GM19351 (cell line): ENCODE data around the gene ABCB8.
"Not testable (repeated sequence)": the region's sequence is repeated elsewhere in the genome, so short reads cannot be mapped to it uniquely, and the experiment has no call there.

Experiments
- ATAC-seq: cut with Tn5 transposase; IDR thresholded peaks from one replicate; pipeline ENCODE4 v1.9.1; 2021; ENCODE audit warnings: mild to moderate bottlenecking, moderate library complexity; ENCODE audit not compliant: unreplicated experiment

ABCB8 gene

DNA sequence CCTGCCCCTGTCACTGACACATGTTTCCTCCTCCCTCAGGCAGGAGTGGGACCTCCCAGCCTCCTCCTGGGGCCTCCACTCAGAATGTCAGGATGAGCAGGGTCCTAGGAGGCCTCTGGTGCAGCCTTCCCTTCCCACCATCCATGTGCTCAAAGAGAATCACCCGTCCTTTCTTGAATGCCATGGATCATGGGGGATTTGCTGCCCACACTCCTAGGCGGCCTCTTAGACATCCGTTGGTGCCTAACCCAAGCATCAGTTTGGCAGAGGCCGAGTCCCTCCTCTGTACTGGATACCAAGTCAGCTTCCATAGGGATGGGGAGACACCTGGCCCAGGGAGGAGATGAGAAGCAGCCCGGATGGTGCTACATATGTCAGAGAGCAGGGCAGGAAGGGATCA is 30.4 kb upstream of the ABCB8 start:
- no peak for ATAC-seq

GRCh38 chr7:150998341-150998740 is 29.9 kb upstream of the ABCB8 start:
- ATAC-seq: no peak

GRCh38 chr7:150999001-150999400 is 29.2 kb upstream of the ABCB8 start:
- ATAC-seq: no peak

GRCh38 chr7:150999497-151000230 is 28.6 kb upstream of the ABCB8 start:
- ATAC-seq: no peak

- ATAC-seq: no peak
Measured at GRCh38 chr7:151000897-151001495, 27.3 kb upstream of the ABCB8 start.

GRCh38 chr7:151001546-151001945 is 26.7 kb upstream of the ABCB8 start:
- no peak for ATAC-seq

GRCh38 chr7:151003572-151003971 is 24.7 kb upstream of the ABCB8 start:
- no peak for ATAC-seq

- no peak for ATAC-seq
Measured at GRCh38 chr7:151005566-151005965, 22.7 kb upstream of the ABCB8 start.

DNA sequence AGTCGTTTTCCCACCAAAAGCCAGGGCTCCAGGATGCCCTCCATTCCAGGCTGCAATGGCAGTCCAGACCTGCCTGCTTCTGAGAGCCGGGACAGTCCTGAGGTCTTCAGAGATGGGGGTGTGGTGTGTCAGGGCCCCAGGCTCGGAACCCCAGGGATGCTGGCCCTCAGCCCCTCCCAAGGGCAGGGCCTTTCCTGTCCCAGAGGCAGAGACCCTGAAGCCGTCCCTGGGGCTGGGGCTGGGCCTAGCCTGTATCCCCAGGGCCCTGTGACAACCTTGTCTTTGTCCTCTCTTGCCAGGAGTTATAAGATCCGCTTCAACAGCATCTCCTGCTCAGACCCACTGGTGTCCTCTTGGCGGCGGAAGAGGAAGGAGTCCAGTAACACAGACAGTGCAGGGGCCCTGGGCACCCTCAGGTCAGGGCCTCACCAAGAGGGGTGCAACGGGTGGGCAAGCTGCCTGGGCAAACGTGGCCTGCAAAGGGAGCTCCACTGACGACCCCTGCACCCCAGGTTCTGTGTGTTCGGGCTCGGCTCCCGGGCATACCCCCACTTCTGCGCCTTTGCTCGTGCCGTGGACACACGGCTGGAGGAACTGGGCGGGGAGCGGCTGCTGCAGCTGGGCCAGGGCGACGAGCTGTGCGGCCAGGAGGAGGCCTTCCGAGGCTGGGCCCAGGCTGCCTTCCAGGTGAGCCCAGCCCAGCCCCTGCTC is 21.5 kb upstream of the ABCB8 start:
- no peak for ATAC-seq

- no peak for ATAC-seq
Measured at GRCh38 chr7:151007469-151007898, 20.8 kb upstream of the ABCB8 start.

DNA sequence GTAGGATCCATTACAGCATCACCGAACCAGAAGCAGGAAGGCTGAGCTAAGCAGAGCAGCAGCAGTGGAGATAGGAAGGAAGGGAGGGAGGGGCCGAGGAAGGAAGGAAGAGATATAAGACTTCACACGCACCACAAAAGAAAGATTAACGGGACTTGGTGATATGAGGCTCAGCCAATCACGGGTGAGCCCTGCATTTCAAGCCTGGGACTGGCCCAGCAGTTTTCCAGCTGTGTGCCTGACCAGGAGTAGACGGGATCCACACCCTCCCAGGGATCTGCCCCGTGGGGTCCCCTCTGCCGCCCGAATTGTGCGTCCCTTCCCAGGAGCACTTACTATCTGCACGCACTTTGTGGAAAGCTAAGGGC is 20.1 kb upstream of the ABCB8 start:
- ATAC-seq: no peak

GRCh38 chr7:151008511-151009323 is 19.5 kb upstream of the ABCB8 start:
- ATAC-seq: peak; percentile 85

DNA sequence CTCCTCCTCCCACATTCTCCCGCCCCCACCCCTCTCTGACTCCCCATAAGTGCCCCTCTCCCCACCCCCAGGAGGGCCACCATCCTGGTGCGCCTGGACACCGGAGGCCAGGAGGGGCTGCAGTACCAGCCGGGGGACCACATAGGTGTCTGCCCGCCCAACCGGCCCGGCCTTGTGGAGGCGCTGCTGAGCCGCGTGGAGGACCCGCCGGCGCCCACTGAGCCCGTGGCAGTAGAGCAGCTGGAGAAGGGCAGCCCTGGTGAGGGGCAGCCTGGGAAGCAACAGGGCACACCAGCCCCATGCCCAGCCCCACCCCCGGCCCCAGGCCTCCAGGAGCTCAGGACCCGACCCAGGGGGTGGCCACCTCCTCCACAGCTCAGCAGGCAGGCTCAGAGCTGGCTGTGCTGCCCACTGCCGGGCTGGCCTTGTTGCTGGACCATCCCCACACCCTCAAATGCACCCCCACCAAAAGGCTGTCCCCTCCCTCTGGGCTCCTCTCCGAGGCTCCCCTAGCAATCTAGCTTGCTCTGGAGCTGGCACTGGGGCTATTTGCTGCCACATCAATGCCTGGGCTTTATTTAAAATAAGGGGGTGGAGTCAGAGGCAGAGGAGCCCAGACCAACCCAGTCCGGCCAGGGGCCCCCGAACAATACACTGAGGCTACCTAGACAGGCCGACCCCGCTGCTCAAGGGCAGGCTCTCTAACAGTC is 18.8 kb upstream of the ABCB8 start:
- ATAC-seq: no peak

DNA sequence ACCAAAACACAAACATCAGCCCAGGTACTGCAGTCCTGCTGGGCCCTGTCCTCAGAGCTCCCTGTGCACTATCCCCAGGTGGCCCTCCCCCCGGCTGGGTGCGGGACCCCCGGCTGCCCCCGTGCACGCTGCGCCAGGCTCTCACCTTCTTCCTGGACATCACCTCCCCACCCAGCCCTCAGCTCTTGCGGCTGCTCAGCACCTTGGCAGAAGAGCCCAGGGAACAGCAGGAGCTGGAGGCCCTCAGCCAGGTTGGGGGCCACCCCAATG is 18.3 kb upstream of the ABCB8 start:
- ATAC-seq: no peak

DNA sequence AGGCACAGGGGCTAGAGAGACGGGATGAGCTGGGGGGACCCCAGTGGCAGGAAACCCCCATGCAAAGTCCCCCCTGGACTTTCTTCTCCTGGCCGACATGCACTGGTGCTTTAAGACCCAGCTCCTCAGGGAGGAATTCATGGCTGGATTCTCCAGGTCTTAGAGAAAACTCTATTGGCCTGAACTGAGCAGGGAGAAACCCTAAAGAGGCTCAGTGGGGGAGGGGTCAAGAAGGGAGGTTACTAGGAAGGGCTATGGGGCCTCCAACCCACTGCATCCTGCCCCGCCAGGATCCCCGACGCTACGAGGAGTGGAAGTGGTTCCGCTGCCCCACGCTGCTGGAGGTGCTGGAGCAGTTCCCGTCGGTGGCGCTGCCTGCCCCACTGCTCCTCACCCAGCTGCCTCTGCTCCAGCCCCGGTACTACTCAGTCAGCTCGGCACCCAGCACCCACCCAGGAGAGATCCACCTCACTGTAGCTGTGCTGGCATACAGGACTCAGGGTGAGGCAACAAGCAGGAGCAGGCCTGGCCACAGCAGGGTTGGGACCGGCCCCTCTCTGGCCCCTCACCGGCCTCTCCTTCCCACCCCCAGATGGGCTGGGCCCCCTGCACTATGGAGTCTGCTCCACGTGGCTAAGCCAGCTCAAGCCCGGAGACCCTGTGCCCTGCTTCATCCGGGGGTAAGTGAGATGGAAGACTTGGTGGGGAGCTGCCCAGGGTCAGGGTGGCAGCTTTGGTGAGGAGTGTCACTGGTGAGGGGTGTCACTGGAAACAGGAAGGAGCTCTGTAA is 17.7 kb upstream of the ABCB8 start:
- no peak for ATAC-seq

- ATAC-seq: no peak
Measured at GRCh38 chr7:151011097-151011409, 17.2 kb upstream of the ABCB8 start.

DNA sequence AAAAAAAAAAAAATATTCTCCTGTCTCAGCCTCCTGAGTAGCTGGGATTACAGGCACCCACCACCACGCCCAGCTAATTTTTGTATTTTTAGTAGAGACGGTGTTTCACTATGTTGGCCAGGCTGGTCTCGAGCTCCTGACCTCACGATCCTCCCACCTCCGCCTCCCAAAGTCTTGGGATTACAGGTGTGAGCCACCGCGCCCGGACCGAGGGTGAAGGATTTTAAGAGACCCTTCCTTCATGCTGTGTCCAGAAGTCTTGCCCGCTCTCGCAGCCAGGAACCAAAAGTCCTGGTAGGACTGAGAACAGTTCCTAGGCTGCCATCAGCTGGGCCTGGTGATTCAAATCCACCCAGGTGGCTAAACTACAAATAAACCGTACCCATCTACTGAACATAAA is 16.6 kb upstream of the ABCB8 start:
- ATAC-seq: not testable (repeated sequence)

DNA sequence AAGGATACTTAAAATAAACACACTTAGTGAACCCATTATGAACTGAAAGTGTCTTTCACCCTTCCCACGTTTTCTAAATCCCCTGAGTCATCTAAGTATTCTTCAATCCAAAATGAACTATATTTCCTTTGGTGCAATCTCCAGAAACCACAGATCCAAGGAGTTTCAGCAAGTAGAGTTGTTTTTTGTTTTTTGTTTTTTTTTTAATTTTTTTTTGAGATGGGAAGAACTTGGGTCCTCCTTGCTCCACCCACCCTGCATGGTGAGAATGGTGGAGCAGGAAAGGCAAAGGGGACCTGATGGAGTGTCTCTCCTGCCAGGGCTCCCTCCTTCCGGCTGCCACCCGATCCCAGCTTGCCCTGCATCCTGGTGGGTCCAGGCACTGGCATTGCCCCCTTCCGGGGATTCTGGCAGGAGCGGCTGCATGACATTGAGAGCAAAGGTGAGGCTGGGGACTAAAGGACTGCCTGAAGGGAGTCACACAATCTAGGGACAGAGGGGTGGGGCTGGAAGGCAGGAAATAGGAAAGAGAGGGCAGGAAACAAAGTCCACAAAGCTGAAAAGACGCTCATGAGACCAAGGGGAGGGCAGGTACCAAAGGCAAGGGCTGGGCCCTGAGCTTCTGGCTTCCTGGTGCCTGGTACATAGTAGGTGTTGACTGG is 16.1 kb upstream of the ABCB8 start:
- no peak for ATAC-seq

DNA sequence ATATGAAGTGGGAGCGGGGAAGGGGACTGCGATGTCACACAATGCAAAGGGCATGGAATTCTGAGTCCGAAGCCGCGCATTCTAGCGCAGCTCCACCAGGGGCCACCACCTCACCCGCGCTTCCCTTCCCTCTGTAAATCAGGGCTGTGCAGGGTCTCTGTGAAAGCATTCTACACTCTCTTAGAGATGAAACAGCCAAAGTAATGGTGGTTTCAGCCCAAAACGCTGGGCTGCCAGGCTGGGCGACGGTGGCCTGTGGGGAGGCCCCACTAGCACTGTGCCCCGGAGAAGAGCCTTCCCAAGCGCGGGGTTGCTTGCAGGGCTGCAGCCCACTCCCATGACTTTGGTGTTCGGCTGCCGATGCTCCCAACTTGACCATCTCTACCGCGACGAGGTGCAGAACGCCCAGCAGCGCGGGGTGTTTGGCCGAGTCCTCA is 15.3 kb upstream of the ABCB8 start:
- ATAC-seq: no peak

GRCh38 chr7:151013356-151013732 is 14.9 kb upstream of the ABCB8 start:
- ATAC-seq: no peak
